HS-27A (cell line): ENCODE data around the gene RAPGEF2.
A peak's percentile ranks its signal among the peaks of the same experiment; 100 is the strongest.

Experiments
- DNase-seq: peaks from one replicate; pipeline ENCODE4 v3.0.0-alpha.2; 2012; ENCODE audit warnings: low read depth, missing footprints

Gene RAPGEF2

GRCh38 chr4:159280442-159281172, 177.7 kb downstream of the RAPGEF2 start:
- no peak for DNase-seq

GRCh38 chr4:159281771-159282170, 178.9 kb downstream of the RAPGEF2 start:
- no peak for DNase-seq

- DNase-seq: no peak
Measured at GRCh38 chr4:159282329-159282728, 179.4 kb downstream of the RAPGEF2 start.

GRCh38 chr4:159282944-159283343, 180.1 kb downstream of the RAPGEF2 start:
- no peak for DNase-seq

- DNase-seq: peak; percentile 88
Measured at GRCh38 chr4:159283696-159284095, 180.8 kb downstream of the RAPGEF2 start.

- DNase-seq: no peak
Measured at GRCh38 chr4:159284113-159284512, 181.2 kb downstream of the RAPGEF2 start.

- no peak for DNase-seq
Measured at GRCh38 chr4:159284733-159285132, 181.9 kb downstream of the RAPGEF2 start.

- no peak for DNase-seq
Measured at GRCh38 chr4:159287767-159288166, 184.9 kb downstream of the RAPGEF2 start.

- DNase-seq: no peak
Measured at GRCh38 chr4:159289682-159290081, 186.8 kb downstream of the RAPGEF2 start.

GRCh38 chr4:159290321-159291030, 187.6 kb downstream of the RAPGEF2 start:
- DNase-seq: no peak

GRCh38 chr4:159291176-159291575, 188.3 kb downstream of the RAPGEF2 start:
- no peak for DNase-seq

- no peak for DNase-seq
Measured at GRCh38 chr4:159292137-159292896, 189.4 kb downstream of the RAPGEF2 start.

- DNase-seq: no peak
Measured at GRCh38 chr4:159293811-159294515, 191.1 kb downstream of the RAPGEF2 start.

GRCh38 chr4:159296061-159296460, 193.2 kb downstream of the RAPGEF2 start:
- DNase-seq: no peak

GRCh38 chr4:159297091-159297490, 194.2 kb downstream of the RAPGEF2 start:
- no peak for DNase-seq

- no peak for DNase-seq
Measured at GRCh38 chr4:159298502-159298901, 195.6 kb downstream of the RAPGEF2 start.

GRCh38 chr4:159303435-159303834, 200.6 kb downstream of the RAPGEF2 start:
- no peak for DNase-seq

- no peak for DNase-seq
Measured at GRCh38 chr4:159305129-159305528, 202.2 kb downstream of the RAPGEF2 start.

- no peak for DNase-seq
Measured at GRCh38 chr4:159307929-159308328, 205.1 kb downstream of the RAPGEF2 start.

- DNase-seq: no peak
Measured at GRCh38 chr4:159308566-159309340, 205.9 kb downstream of the RAPGEF2 start.

- DNase-seq: no peak
Measured at GRCh38 chr4:159312236-159312635, 209.4 kb downstream of the RAPGEF2 start.
